GM12872 (cell line): ENCODE data around the gene ARHGAP30.

Experiments
- TF ChIP-seq, protein P1 (sequence below): IDR thresholded peaks from 3 replicates; pipeline ENCODE4 v1.5.1; 2011; ENCODE audit warnings: low read depth, mild to moderate bottlenecking, low read length, moderate library complexity; ENCODE audit not compliant: insufficient read depth

ARHGAP30 gene

GRCh38 chr1:161021165-161021969 is 48.3 kb downstream of the ARHGAP30 start:
- TF ChIP-seq, protein P1, sequence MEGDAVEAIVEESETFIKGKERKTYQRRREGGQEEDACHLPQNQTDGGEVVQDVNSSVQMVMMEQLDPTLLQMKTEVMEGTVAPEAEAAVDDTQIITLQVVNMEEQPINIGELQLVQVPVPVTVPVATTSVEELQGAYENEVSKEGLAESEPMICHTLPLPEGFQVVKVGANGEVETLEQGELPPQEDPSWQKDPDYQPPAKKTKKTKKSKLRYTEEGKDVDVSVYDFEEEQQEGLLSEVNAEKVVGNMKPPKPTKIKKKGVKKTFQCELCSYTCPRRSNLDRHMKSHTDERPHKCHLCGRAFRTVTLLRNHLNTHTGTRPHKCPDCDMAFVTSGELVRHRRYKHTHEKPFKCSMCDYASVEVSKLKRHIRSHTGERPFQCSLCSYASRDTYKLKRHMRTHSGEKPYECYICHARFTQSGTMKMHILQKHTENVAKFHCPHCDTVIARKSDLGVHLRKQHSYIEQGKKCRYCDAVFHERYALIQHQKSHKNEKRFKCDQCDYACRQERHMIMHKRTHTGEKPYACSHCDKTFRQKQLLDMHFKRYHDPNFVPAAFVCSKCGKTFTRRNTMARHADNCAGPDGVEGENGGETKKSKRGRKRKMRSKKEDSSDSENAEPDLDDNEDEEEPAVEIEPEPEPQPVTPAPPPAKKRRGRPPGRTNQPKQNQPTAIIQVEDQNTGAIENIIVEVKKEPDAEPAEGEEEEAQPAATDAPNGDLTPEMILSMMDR: no peak

- TF ChIP-seq, protein P1: 0 out of 3 replicates have a peak, but pooled peaks have one; percentile 4
Measured at GRCh38 chr1:161020509-161021164, 49.1 kb downstream of the ARHGAP30 start, which contains the start of gene F11R. Gene F11R, minus strand, starts transcription at chr1:161021152. Its CDS starts 79 bp downstream, at chr1:161021073.

- TF ChIP-seq, protein P1: no peak
Measured at GRCh38 chr1:161019751-161020495, 49.8 kb downstream of the ARHGAP30 start.

DNA sequence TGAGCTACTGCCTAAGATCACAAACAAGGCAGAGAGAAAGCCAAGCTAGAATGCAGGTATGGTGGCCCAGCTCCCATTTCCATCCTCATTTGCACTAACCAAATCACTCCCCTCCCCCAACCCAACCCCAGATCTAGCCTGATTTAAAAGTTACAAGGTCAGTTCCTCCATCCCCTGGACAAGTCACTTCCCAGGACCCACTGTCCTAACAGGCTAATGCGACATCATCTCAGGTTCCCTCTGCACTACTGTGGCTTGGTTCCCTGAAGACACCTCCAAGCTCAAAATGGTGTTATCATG is 51.1 kb downstream of the ARHGAP30 start:
- TF ChIP-seq, protein P1: no peak

DNA sequence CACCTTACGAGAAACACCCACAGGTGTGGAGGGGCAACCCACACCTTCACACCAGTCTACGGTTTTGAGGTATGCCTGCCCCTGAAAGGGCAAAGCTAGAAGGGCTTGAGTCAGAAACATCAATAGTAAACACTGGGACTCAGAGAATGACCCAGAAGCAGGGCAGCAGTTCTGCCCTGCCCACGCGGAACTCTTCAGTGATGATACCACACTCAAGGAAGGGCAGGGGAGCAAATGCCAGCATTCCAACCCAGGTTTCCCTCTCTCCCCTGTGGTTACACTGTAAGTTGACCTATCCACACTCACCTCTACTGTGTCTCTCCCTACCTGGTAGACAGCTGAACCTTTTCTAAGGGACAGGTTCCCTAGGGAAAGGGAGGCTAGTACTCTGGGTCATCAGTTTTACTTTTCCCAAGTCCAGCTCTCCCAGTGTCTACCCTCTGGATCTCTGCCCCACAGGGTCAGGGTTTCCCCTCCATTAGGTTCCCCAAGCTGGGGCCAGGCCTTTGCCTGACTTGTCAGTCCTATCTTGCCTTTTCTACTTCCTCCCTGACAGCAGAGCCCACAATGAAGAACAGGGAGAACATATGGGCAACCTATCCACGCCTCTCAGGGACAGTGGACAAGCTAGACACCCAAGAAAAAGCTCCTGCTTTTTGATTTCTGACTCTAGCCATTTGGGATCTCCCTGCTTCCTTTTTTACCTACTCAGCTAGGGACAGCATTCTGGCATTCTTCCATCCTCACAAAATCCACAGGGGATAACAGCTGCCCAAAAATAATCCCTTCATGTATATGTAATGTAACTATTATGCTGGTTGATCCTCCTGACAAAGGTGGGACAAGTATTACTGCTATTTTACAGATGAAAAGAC is 51.7 kb downstream of the ARHGAP30 start:
- TF ChIP-seq, protein P1: no peak

GRCh38 chr1:161013488-161014230 is 56.0 kb downstream of the ARHGAP30 start:
- TF ChIP-seq, protein P1: no peak
